Gastrocnemius medialis (tissue), 4 donors: ENCODE measurements around the gene NSMCE1. TPM values are rescaled to one million over a fixed set of nuclear protein-coding genes. Genes with fewer than 3 reads are reported as not detected.
A peak's percentile ranks its signal among the peaks of the same experiment; 100 is the strongest.
"Not testable (repeated sequence)": the region's sequence is repeated elsewhere in the genome, so short reads cannot be mapped to it uniquely, and the experiment has no call there.

Source experiments
- ATAC-seq, 2 donors: fragments of 150-250 bp; one replicate each; pipeline ENCODE4 v1.9.1; 2016
- DNase-seq, 2 donors: peaks; one replicate each; pipeline ENCODE4 v3.0.0-alpha.2; 2019
- H3K27ac ChIP-seq, 4 donors: fragments of 200-600 bp; sonication (generic); 1 replicate in 1 of 4; 2 replicates in 3 of 4; pipeline ENCODE4 v1.5.1; 2016 to 2018; ENCODE audit warnings: mild to moderate bottlenecking in 2 of 4, moderate library complexity in 1 of 4
- H3K27me3 ChIP-seq, 3 donors: fragments of 200-600 bp; sonication (generic) in 2 of 3; 1 replicate in 1 of 3; 2 replicates in 2 of 3; pipeline versions ENCODE4 v1.5.1 to v1.6.0; 2016 to 2019; ENCODE audit warnings: mild to moderate bottlenecking in 1 of 3, moderate library complexity in 1 of 3
- H3K36me3 ChIP-seq, 2 donors: fragments of 200-600 bp; sonication (generic) in 1 of 2; one replicate each; pipeline ENCODE4 v1.5.1; 2017 to 2018
- H3K4me1 ChIP-seq, 2 donors: fragments of 200-600 bp; sonication (generic) in 1 of 2; one replicate each; pipeline ENCODE4 v1.5.1; 2016 to 2017; ENCODE audit warnings: mild to moderate bottlenecking in 2 of 2
- H3K4me3 ChIP-seq, 4 donors: fragments of 200-600 bp; sonication (generic) in 3 of 4; 1 replicate in 1 of 4; 2 replicates in 3 of 4; pipeline ENCODE4 v1.5.1; 2016 to 2019; ENCODE audit warnings: mild to moderate bottlenecking in 2 of 4
- H3K9me3 ChIP-seq, 3 donors: fragments of 200-600 bp; sonication (generic) in 2 of 3; 1 replicate in 1 of 3; 2 replicates in 2 of 3; pipeline ENCODE4 v1.5.1; 2016 to 2019
- CTCF ChIP-seq, 5 experiments: fragments of 450-650 bp in 3 of 5; fragments of 200-600 bp in 2 of 5; sonication (generic) in 2 of 5; IDR thresholded peaks in 4 of 5; conservative IDR thresholded peaks in 1 of 5; 1 replicate in 4 of 5; 2 replicates in 1 of 5; pipeline ENCODE4 v1.5.1; 2016 to 2019; ENCODE audit warnings: antibody characterized with exemption in 5 of 5, mild to moderate bottlenecking in 3 of 5, moderate library complexity in 3 of 5
- POLR2A ChIP-seq, 2 donors: fragments of 450-650 bp; IDR thresholded peaks; one replicate each; pipeline ENCODE4 v1.6.1; 2017; ENCODE audit warnings: antibody characterized with exemption in 2 of 2, mild to moderate bottlenecking in 2 of 2, moderate library complexity in 2 of 2
- in situ Hi-C, 4 donors: fragments of 200-750 bp; cut with MboI; loops; one replicate each; pipeline versions ENCODE4 v1.15.0 to v1.8.0; 2017; ENCODE audit warnings: low sequenced_read_pairs in 4 of 4
- intact Hi-C: fragments of 100-400 bp; cut with DNase I; formaldehyde crosslinking; loops from one replicate; pipeline ENCODE4 v1.15.1; 2023; ENCODE audit warnings: low total_unique reads
- total RNA-seq, 4 donors: library from RNA; depleted of rRNA; stranded (reverse); fragments of >200 nt; gene quantifications; one replicate each; pipeline versions ENCODE4 v1.1.0 to v1.2.3, GENCODE V29; 2016

Gene NSMCE1
- total RNA-seq, 4 donors from 2014 or later, result 20.2 to 29.1 (median 22.0) TPM

DNA sequence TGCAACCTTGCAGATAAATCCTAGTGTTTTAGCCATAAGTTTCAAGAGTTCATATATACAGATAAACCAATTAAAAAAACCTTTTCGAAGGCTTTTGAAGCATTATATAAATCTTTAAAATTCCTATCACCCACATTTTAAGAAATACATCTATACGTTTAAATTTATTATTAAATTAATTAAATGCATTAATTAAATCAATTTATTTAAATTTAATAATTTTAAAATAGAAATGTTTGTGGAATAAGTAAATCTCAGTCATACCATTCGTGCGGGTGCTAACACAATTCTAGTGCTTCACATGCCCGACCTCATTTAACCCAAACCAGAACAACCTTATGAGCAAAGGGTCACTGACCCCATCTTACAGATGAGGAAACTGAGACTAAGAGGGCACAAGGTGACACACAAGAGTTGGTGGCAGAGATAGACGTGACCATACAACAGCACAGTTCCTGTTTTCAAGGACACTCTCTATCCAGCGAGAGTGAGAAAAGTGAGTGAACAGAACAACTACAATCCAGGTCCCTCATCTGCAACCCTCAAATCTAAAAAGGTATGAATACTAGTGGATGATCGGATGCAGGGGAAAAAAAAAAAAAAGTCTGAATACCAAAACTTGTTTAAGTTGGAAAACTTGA lies 1.4 kb downstream of the NSMCE1 start:
- no peak overlapping the region for H3K27ac ChIP-seq
- TF ChIP-seq POLR2A (IDR thresholded peaks at IDR 0.05) (no peak), CTCF (IDR thresholded peaks at IDR 0.05 in 4 of 5, conservative IDR thresholded peaks at IDR 0.05 in 1 of 5) (no peak)
- ATAC-seq (no peak), DNase-seq (no peak)
- intact Hi-C loops, result no loop called here
- no peak overlapping the region for H3K4me3 ChIP-seq
- no peaks in the 10 kb centered on the region for H3K27me3 ChIP-seq
- in situ Hi-C loops, result no loop called here
- no peaks in the 10 kb centered on the region for H3K9me3 ChIP-seq
- H3K36me3 ChIP-seq, result no peaks in the 10 kb centered on the region
- H3K4me1 ChIP-seq, result peaks cover 0 to 8% of the 10 kb centered on the region in 2 donors

DNA sequence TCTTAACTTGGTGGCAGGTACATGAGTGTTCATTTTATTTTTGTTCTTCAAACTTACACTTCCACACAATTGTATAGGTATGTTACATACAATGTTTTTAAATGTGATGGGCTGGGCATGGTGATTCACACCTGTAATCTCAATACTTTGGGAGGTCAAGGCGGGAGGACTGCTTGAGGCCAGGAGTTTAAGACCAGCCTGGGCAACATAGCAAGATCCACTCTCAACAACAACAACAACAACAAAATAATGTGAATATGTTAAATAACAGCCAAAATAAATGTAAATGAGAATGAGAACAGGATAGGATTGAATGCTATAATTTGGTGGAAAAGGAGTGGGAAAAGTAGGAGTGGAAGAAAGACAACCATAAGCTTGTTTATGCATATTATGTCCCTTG lies 2.6 kb downstream of the NSMCE1 start:
- H3K27ac ChIP-seq, result no peak overlapping the region
- TF ChIP-seq POLR2A (IDR thresholded peaks at IDR 0.05) (no peak), CTCF (IDR thresholded peaks at IDR 0.05 in 4 of 5, conservative IDR thresholded peaks at IDR 0.05 in 1 of 5) (no peak)
- H3K36me3 ChIP-seq, result no peaks in the 10 kb centered on the region
- H3K27me3 ChIP-seq, result no peaks in the 10 kb centered on the region
- intact Hi-C loops (no loop called here), in situ Hi-C loops (no loop called here)
- ATAC-seq (no peak), DNase-seq (no peak)
- peaks cover 0 to 8% of the 10 kb centered on the region in 2 donors for H3K4me1 ChIP-seq
- H3K9me3 ChIP-seq, result no peaks in the 10 kb centered on the region
- no peak overlapping the region for H3K4me3 ChIP-seq

- Histone ChIP-seq H3K9me3 (no peaks in the 10 kb centered on the region), H3K4me3 (no peak overlapping the region), H3K4me1 (peaks cover 0 to 10% of the 10 kb centered on the region in 2 donors), H3K36me3 (no peaks in the 10 kb centered on the region), H3K27ac (no peak overlapping the region), H3K27me3 (no peaks in the 10 kb centered on the region)
- no peak for ATAC-seq
- DNase-seq, result no peak
- intact Hi-C loops, result no loop called here
- in situ Hi-C loops, result no loop called here
- no peak for TF ChIP-seq POLR2A (IDR thresholded peaks at IDR 0.05)
- TF ChIP-seq CTCF (IDR thresholded peaks at IDR 0.05 in 4 of 5, conservative IDR thresholded peaks at IDR 0.05 in 1 of 5), result no peak
Measured at GRCh38 chr16:27264151-27264550, 4.4 kb downstream of the NSMCE1 start.

DNA sequence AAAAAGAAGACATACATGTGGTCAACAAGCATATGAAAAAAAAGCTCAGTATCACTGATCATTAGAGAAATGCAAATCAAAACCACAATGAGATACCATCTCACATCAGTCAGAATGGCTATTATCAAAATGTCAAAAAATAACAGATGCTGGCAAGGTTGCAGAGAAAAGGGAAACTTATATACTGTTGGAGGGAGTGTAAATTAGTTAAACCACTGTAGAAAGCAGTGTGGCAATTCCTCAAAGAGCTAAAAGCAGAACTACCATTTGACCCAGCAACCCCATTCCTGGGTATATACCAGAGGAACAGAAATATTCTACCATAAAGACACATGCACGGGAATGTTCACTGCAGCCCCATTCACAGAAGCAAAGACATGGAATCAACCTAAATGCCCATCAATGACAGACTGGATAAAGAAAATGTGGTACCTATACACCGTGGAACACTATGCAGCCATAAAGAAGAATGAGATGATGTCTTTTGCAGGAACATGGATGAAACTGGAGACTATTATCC lies 5.6 kb downstream of the NSMCE1 start:
- H3K27me3 ChIP-seq, H3K27ac ChIP-seq, DNase-seq, intact Hi-C loops, H3K9me3 ChIP-seq, in situ Hi-C loops, ATAC-seq, H3K4me1 ChIP-seq, H3K36me3 ChIP-seq, H3K4me3 ChIP-seq: not testable (repeated sequence)

- Histone ChIP-seq H3K9me3 (no peaks in the 10 kb centered on the region), H3K4me3 (no peak overlapping the region), H3K4me1 (peaks cover 6 to 9% of the 10 kb centered on the region in 2 donors), H3K27ac (peak overlapping the region in 2 of 4 donors; percentile 62 to 68), H3K27me3 (no peaks in the 10 kb centered on the region), H3K36me3 (peaks cover 3 to 18% of the 10 kb centered on the region in 2 donors)
- TF ChIP-seq CTCF (IDR thresholded peaks at IDR 0.05 in 4 of 5, conservative IDR thresholded peaks at IDR 0.05 in 1 of 5), result no peak
- no peak for TF ChIP-seq POLR2A (IDR thresholded peaks at IDR 0.05)
- in situ Hi-C loops (no loop called here), intact Hi-C loops (no loop called here)
- no peak for DNase-seq
- no peak for ATAC-seq
Measured at GRCh38 chr16:27259710-27260109, 8.9 kb downstream of the NSMCE1 start.
